Measurements from ENCODE around the gene KIAA1217. TPM values are rescaled to one million over a fixed set of nuclear protein-coding genes. Genes with fewer than 3 reads are reported as not detected.
"Not testable (repeated sequence)": the region's sequence is repeated elsewhere in the genome, so short reads cannot be mapped to it uniquely, and the experiment has no call there.

KIAA1217 gene
- total RNA-seq, 1 experiment from 2014 or later, result 7.8 TPM

GRCh38 chr10:24333736-24334135 is 124.8 kb downstream of the KIAA1217 start:
- DNase-seq (ENCODE audit: low read depth, low spot score) (no peak), ATAC-seq (no peak)
- no TSS peak for BruUV-seq (replicated peaks)

DNA sequence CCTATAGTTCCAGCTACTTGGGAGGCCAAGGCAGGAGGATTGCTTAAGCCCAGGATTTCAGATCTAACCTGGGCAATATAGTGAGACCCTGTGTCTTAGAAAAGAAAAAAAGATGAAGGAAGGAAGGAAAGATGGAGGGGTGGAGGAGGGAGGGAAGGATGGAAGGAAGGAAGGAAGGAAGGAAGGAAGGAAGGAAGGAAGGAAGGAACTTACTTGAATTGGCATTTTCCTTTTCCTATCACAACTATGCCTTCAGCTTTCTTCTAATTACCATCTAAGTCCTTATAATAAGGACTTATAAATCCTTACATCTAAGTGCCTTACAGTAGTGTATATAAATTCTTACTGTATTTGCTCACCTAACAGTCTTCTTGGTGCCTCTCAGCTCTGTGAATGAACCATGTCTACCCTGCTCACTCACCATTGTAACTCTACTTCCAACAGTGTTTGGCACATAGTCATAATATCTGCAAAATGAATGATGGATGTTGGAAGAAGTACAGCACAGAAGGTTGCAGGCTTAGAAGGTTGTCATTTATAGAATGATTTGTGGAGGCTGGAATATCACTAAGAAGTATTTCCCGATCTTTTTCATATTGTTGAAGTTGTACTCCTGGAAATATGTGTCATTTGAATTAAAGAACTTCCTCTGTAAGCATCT is 125.5 kb downstream of the KIAA1217 start:
- no TSS peak for BruUV-seq (replicated peaks)
- RAD21 ChIA-PET (ENCODE audit: low non-redundant PET in 1 of 2, low total read pairs in 2 of 2, uncharacterized antibody in 2 of 2, unreplicated experiment in 2 of 2), result no interaction called here
- POLR2A ChIA-PET, result no interaction called here
- no peaks in the 10 kb centered on the region for H4K20me1 ChIP-seq (ENCODE audit: insufficient read depth)
- H3K4me1 ChIP-seq (ENCODE audit: control insufficient read depth in 1 of 2, insufficient read depth in 2 of 2, low read length in 2 of 2), result no peaks in the 10 kb centered on the region
- no peaks in the 10 kb centered on the region for H3K9me3 ChIP-seq (ENCODE audit: control insufficient read depth in 1 of 2, insufficient read depth in 1 of 2, low read depth in 1 of 2, low read length in 2 of 2)
- no peak overlapping the region for H3K27ac ChIP-seq (ENCODE audit: low read depth, low read length)
- H3K4me2 ChIP-seq (ENCODE audit: low read length), result no peak overlapping the region
- no peaks in the 10 kb centered on the region for H3K79me2 ChIP-seq (ENCODE audit: insufficient read depth, low read length)
- CTCF ChIA-PET, result interaction anchor here (1.9 kb wide), 1 partner anchor 15 kb away, joined by 6 read pairs; no protein-coding TSS in a partner anchor
- DNase-seq (ENCODE audit: low read depth, low spot score), result no peak
- no peak overlapping the region for H3K4me3 ChIP-seq (replicated peaks in 1 of 2; ENCODE audit: low read depth in 1 of 2, low read length in 2 of 2)
- ATAC-seq, result no peak
- H3K36me3 ChIP-seq (ENCODE audit: control insufficient read depth in 1 of 2, insufficient read depth in 2 of 2, low read length in 2 of 2), result no peaks in the 10 kb centered on the region
- no peaks in the 10 kb centered on the region for H3K9me2 ChIP-seq (ENCODE audit: insufficient read depth)
- intact Hi-C loops (cut with micrococcal nuclease), result no loop called here
- H3K27me3 ChIP-seq (ENCODE audit: insufficient read depth, low read length), result peaks cover 10% of the 10 kb centered on the region; the same call in 1 of the 2 replicates
- no peak overlapping the region for H2AFZ ChIP-seq (ENCODE audit: low read depth, low read length, poor library complexity, severe bottlenecking)
- H3K9ac ChIP-seq (ENCODE audit: low read length), result no peak overlapping the region
- no peak for TF ChIP-seq YY1 (IDR thresholded peaks at IDR 0.05; ENCODE audit: extremely low read depth, insufficient replicate concordance, low read depth, low read length)

More at GRCh38 chr10:24333736-24334135, 124.8 kb downstream of the KIAA1217 start:
- H3K4me1 ChIP-seq (ENCODE audit: control insufficient read depth in 1 of 2, insufficient read depth in 2 of 2, low read length in 2 of 2), result no peaks in the 10 kb centered on the region
- no peaks in the 10 kb centered on the region for H3K36me3 ChIP-seq (ENCODE audit: control insufficient read depth in 1 of 2, insufficient read depth in 2 of 2, low read length in 2 of 2)
- no peak overlapping the region for H3K9ac ChIP-seq (ENCODE audit: low read length)
- H3K9me2 ChIP-seq (ENCODE audit: insufficient read depth), result no peaks in the 10 kb centered on the region
- CTCF ChIA-PET, result interaction anchor here (1.9 kb wide), 1 partner anchor 14 kb away, joined by 6 read pairs; no protein-coding TSS in a partner anchor
- POLR2A ChIA-PET, result no interaction called here
- RAD21 ChIA-PET (ENCODE audit: low non-redundant PET in 1 of 2, low total read pairs in 2 of 2, uncharacterized antibody in 2 of 2, unreplicated experiment in 2 of 2), result no interaction called here
- peaks cover 10% of the 10 kb centered on the region; the same call in 1 of the 2 replicates for H3K27me3 ChIP-seq (ENCODE audit: insufficient read depth, low read length)
- intact Hi-C loops (cut with micrococcal nuclease), result no loop called here
- no peak overlapping the region for H2AFZ ChIP-seq (ENCODE audit: low read depth, low read length, poor library complexity, severe bottlenecking)
- no peak for TF ChIP-seq JUND (IDR thresholded peaks at IDR 0.05)
- H3K9me3 ChIP-seq (ENCODE audit: control insufficient read depth in 1 of 2, insufficient read depth in 1 of 2, low read depth in 1 of 2, low read length in 2 of 2), result no peaks in the 10 kb centered on the region
- no peaks in the 10 kb centered on the region for H4K20me1 ChIP-seq (ENCODE audit: insufficient read depth)
- H3K4me2 ChIP-seq (ENCODE audit: low read length), result no peak overlapping the region
- H3K79me2 ChIP-seq (ENCODE audit: insufficient read depth, low read length), result no peaks in the 10 kb centered on the region
- H3K4me3 ChIP-seq (replicated peaks in 1 of 2; ENCODE audit: low read depth in 1 of 2, low read length in 2 of 2), result no peak overlapping the region
- H3K27ac ChIP-seq (ENCODE audit: low read depth, low read length), result no peak overlapping the region

- H3K36me3 ChIP-seq (ENCODE audit: control insufficient read depth in 1 of 2, insufficient read depth in 2 of 2, low read length in 2 of 2); H3K9me2 ChIP-seq (ENCODE audit: insufficient read depth); H3K79me2 ChIP-seq (ENCODE audit: insufficient read depth, low read length); H3K27ac ChIP-seq (ENCODE audit: low read depth, low read length); DNase-seq (ENCODE audit: low read depth, low spot score); BruUV-seq (replicated peaks); ATAC-seq; H3K4me3 ChIP-seq (replicated peaks in 1 of 2; ENCODE audit: low read depth in 1 of 2, low read length in 2 of 2); H3K9me3 ChIP-seq (ENCODE audit: control insufficient read depth in 1 of 2, insufficient read depth in 1 of 2, low read depth in 1 of 2, low read length in 2 of 2); H3K4me2 ChIP-seq (ENCODE audit: low read length); H2AFZ ChIP-seq (ENCODE audit: low read depth, low read length, poor library complexity, severe bottlenecking); CTCF ChIA-PET; intact Hi-C loops (cut with micrococcal nuclease); H3K9ac ChIP-seq (ENCODE audit: low read length); H4K20me1 ChIP-seq (ENCODE audit: insufficient read depth); H3K4me1 ChIP-seq (ENCODE audit: control insufficient read depth in 1 of 2, insufficient read depth in 2 of 2, low read length in 2 of 2); POLR2A ChIA-PET; RAD21 ChIA-PET (ENCODE audit: low non-redundant PET in 1 of 2, low total read pairs in 2 of 2, uncharacterized antibody in 2 of 2, unreplicated experiment in 2 of 2): not testable (repeated sequence)
- peaks cover 23% of the 10 kb centered on the region for H3K27me3 ChIP-seq (ENCODE audit: insufficient read depth, low read length)
Observed at GRCh38 chr10:24337723-24338122, 128.8 kb downstream of the KIAA1217 start.
